Cerebellar cortex (tissue), 1 donor: ENCODE results near the gene ECSIT.
"Not testable (repeated sequence)": the region's sequence is repeated elsewhere in the genome, so short reads cannot be mapped to it uniquely, and the experiment has no call there.

Experiments
- DNase-seq: peaks from one replicate; pipeline ENCODE4 v3.0.0-alpha.2; 2015; ENCODE audit warnings: low spot score

The ECSIT gene

DNA sequence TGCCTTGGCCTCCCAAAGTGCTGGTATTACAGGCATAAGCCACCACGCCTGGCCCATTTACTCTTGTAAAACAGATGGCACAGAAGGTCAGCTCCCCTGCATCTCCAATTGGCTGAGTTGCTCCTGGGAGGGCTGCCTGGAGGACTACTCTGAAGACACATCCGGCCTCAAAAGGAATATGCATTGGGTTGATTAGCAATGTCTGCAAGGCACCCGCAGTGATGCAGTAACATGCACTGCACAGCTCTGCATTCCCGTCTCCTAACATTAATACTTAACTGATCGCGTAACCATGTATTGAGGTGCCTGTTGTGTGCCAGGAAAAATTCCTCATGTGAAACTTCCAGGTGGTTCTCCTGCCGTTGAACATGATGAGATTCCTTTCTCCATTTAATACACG, 53.1 kb downstream of the ECSIT start:
- DNase-seq, result peak; percentile 67

DNA sequence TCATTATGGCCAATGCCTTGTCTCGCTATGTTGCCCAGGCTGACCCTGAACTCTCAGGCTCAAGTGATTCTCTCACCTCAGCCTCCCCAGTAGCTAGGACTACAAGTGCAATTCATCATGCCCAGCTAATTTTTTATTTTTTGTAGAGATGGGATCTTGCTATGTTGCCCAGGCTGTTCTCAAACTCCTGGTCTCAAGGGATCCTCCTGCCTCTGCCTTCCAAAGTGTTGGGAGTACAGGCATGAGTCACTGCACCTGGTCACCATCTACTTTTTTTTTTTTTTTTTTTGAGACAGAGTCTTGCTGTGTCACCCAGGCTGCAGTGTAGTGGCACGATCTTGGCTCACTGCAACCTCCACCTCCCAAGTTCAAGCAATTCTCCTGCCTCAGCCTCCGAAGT, 53.6 kb downstream of the ECSIT start:
- DNase-seq, result not testable (repeated sequence)

DNA sequence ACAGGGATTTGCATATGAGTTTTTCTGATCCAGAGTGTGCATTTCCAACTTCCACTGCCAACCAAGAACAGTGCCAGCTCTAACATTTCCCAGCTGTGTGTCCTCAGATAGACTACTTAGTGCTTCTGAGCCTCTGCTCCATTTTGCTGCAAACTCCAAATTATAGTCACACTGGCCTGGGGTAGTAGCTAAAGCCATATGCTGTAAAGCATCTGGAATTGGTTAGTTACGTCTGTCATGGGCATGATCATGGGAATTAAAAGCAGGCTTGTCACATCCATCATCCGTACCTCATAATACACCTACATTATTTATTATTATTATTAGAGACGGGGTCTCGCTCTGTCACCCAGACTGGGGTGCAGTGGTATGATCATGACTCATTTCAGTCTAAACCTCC, 55.2 kb downstream of the ECSIT start:
- no peak for DNase-seq

DNA sequence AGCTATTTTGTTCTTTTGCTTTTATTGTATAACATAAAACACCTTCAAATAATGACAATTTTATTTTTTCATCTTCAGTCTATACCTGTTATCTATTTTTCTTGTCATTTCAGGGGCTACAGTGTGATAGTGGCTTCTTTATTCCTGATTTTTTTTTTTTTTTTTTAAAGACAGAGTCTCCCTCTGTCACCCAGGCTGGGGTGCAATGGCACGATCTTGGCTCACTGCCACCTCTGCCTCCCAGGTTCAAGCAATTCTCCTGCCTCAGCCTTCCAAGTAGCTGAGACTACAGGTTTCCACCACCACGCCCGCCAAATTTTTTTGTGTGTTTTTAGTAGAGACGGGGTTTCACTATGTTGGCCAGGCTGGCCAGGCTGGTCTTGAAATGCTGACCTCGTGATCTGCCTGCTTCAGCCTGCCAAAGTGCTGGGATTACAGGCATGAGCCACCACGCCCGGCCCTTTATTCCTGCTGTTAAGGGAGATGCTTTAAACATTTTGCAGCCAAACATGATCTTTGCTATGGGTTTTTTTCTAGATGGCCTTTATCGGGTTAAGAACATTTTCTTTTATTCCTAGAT, 60.6 kb downstream of the ECSIT start:
- not testable (repeated sequence) for DNase-seq

DNA sequence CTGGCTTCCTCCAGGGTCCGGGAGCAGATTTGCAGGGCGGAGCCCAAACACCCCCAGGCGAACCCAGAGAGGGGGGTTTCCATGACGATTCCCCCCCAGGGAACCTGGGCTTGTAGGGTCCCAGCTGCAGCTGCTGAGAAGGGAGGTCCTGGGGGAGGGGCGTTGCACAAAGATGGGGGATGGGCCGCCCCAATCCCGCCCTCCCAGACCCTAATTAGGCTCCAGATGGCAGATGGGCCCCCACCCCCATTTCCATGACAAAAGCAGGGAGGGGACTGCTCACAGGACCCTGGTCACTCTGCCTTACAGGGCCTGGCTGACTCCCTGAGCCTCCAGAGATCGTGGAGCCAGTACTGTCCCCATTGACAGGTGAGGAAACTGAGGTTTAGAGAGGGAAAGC, 63.3 kb downstream of the ECSIT start:
- no peak for DNase-seq

DNA sequence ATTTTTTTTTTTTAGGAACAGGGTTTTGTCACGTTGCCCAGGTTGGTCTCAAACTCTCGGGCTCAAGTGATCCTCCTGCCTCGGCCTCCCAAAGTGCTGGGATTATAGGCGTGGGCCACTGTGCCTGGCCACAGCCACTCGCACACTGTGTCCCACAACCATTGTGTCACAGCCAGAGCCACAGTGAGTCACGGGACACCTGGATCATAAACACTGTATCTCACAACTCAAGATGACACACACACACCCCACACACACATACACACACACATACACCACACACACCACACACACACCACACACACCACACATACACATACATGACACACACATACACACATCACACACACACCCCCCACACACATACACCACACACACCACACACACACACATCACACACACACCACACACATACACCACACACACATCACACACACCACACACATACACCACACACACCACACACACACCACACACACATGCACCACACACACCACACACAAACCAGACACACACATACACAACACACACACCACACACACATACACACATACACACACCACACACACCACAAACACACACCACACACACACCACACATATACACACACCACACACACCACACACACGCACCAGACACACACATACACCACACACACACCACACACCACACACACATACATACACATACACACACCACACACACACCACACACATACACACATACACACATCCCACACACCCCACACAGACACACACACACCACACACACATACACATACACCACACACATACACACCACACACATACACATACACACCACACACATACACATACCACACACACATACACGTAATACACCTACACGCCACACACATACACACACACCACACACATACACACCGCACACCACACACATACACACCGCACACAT, 64.3 kb downstream of the ECSIT start:
- no peak for DNase-seq

DNA sequence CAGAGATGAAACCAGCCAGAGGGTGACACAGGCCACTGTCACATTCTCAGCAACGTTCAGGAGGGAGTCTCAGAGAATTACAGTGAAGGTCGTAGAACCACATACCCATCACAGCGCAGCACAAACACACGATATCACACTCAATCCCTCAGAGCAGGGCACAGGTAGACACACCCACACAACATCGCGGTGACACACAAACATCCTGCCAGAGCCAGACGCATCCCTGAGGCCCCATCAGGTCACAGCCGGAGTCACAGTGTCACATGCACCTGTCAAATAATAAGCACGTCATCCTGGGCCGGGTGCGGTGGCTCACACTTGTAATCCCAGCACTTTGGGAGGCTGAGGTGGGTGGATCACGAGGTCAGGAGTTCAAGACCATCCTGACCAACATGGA, 65.5 kb downstream of the ECSIT start:
- no peak for DNase-seq

DNA sequence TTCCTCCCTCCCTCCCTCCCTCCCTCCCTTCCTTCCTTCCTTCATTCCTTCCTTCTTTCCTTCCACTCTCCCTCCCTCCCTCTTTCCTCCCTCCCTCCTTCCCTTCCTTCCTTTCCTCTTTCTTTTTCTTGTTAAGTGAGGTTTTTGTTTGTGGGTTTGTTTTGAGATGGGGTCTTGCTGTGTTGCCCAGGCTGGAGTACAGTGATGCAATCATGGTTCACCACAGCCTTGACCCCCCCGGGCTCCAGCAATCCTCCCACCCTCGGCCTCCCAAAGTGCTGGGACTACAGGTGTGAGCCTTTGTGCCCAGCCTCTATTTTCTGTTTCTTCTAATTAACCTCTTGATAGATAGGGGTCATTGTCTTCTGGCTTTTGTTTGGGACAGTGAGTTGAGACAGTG, 67.5 kb downstream of the ECSIT start:
- DNase-seq, result no peak

DNA sequence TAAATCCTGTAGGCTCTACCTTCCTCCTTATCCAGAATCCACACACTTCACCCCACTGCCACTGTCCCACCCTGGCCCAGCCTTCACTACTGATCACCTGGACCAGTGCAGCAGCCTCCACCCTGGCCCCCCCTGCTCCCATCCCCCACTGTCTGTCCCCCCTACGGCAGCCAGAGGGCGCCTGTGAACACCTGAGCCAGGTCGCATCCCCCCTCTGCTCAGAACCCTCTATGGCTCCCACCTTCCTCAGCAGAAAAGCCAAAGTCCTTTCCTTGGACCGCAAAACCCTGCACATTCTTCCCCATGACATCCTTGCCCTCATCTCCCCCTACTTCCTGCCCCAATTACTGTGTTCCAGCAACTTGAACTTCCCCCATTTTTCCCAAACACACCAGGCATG, 68.7 kb downstream of the ECSIT start:
- DNase-seq, result no peak

DNA sequence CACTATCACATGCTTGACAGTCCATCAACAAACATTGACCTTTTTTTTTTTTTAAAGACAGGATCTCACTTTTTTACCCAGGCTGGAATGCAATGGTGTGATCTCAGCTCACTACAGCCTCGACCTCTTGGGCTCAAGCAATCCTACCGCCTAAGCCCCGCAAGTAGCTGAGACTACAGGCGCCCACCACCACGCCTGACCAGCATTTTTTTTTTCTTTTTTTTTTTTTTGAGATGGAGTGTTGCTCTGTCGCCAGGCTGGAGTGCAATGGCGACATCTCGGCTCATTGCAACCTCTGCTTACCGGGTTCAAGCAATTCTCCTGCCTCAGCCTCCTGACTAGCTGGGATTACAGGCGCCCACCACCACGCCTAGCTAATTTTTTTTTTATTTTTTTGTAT, 70.0 kb downstream of the ECSIT start:
- DNase-seq, result not testable (repeated sequence)

DNA sequence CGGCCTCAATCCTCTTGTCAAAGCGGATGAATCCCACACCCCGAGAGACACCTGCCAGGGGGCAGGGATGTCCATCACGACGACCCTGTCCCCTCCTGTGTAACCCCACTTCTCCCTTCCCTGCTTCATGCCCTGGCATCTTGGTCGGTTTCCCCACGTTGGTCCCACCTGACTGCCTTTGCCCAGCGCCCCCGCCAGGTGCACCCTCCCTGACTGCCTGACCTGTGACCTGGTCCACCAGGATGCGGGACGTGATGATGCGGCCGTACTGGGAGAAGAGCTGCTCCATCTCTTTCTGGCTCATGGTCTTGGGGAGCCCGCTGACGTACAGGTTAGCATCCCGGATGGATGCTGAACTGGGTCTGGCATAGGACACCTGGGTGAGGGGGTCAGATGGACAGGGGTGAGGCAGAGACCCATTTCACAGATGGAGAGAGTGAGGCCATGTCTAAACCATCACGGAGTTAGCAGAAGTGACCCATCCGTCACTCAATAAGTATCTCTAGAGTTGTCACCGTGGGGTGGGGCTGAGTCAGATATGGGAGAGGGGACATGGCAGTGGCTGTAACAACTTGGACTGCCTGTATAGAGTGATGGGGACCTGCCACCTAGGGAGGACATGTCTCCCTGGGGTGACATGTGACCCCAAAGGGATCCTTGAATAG, 70.6 kb downstream of the ECSIT start:
- DNase-seq, result no peak

DNA sequence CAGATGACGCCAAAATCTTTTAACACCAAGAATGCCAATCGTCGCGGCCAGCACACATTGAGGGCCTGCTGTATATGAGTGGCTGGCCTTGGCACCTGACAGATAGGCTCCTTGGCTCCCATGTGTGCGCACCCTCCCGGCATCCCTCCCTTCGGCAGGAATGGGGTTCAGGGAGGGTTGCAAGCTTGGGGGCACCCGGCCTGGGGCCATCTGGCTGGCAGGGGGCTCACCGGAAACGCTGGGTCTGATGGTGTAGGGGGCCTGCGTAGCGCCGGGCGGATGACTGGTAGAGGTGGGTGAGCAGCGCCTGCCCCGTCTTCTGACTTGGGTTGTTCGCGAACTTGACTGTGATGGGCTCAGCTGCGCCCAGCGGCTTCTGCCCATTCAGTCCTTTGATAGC, 71.1 kb downstream of the ECSIT start:
- no peak for DNase-seq

DNA sequence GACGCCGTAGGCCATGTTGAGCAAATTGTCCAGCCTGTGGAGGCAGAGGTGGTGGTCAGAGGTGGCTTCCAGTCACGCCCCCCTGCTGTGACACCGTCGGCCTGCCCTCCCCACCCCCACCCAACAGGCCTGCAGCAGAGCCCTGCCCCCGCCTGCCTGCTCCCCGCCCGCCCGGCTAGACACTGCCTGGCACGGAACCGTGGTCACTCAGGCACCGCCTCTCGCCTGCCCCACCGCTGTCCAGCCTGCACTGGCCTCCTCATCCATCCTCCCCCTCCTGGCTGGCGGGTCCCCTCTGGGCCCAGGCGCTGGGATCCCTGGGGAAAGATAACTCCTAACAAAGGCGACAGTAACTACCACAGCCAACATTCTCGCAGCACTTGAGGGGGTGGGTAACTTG, 71.8 kb downstream of the ECSIT start:
- no peak for DNase-seq

DNA sequence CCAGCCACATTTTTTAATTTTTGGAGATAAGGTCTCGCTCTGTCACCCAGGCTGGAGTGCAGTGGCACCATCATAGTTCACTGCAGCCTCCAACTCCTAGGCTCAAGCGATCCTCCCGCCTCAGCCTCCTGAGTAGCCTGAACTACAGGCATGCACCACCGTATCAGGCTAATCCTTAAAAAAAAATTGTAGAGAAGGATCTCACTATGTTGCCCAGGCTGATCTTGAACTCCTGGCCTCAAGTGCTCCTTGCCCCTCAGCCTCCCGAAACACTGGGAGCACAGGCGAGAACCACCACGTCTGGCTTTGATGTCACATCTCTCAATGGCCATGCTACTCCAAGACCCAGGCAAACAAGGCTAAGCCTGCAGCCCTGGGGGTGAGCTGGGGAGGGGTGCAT, 72.3 kb downstream of the ECSIT start:
- no peak for DNase-seq
